ENCODE results near the gene ATP2C2. TPM values are rescaled to one million over a fixed set of nuclear protein-coding genes. Genes with fewer than 3 reads are reported as not detected.

Gene ATP2C2
- total and polyA plus RNA-seq, 2 donors (not counting 1 experiment from before 2014, with no cell fraction given) = not detected

DNA sequence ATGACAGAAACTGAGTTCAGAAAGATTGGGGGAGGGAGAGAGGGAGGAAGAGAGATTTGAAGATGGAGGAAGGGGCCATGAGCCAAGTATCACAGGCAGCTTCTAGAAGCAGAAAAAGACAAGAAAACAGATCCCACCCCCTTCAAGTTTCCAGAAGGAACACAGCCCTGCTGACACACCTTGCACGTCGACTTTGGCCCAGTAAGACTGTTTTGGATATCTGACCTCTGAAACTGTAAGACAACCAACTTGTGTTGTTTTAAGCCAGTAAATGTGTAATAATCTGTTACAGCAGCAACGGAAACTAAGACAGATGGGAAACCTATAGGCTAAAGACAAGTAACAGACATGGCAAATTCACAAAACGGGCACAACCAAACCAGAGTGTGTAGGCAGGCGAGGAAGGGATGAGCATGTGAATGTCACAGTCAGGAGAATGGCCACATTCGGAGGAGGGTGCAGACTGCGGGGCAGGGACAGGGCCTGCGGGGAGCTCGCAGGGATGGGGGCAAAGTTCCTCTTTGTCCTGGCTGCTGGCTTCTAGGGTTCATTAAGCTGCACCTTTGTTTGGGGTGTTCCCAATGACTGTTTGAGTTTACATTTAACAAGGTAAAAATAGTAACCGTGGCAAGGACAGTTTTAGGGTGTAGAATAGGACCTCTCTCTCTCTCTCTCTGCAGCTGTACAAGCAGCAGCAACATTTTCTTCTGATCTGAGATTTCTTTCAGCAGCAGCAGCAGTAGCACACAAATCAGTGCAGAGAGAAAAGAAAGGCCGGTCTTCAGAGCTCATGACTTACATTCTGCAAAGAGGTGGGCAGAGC is 18.3 kb upstream of the ATP2C2 start:
- no peak overlapping the region for H3K4me2 ChIP-seq (ENCODE audit: extremely low read depth, insufficient read depth, low read length)
- H4K20me1 ChIP-seq (ENCODE audit: control insufficient read depth, extremely low read depth, insufficient read depth, low read length) = no peaks in the 10 kb centered on the region
- H3K4me3 ChIP-seq (replicated peaks in 1 of 4; ENCODE audit: control extremely low read depth in 1 of 4, insufficient read depth in 1 of 4, low read depth in 3 of 4, low read length in 4 of 4) = no peak overlapping the region
- H2AFZ ChIP-seq (ENCODE audit: low read length) = no peak overlapping the region
- H3K9ac ChIP-seq (ENCODE audit: insufficient read depth, low read length) = no peak overlapping the region
- DNase-seq (ENCODE audit: low read depth in 2 of 2) = no peak
- no peaks in the 10 kb centered on the region for H3K27me3 ChIP-seq (ENCODE audit: control insufficient read depth, insufficient read depth, low read length)
- no peaks in the 10 kb centered on the region for H3K4me1 ChIP-seq (ENCODE audit: control insufficient read depth, extremely low read depth, insufficient read depth, low read length)
- H3K27ac ChIP-seq (ENCODE audit: insufficient read depth, low read length) = no peak overlapping the region
- H3K36me3 ChIP-seq (ENCODE audit: control insufficient read depth, insufficient read depth, low read length) = no peaks in the 10 kb centered on the region
- no peak for TF ChIP-seq EZH2 (IDR thresholded peaks at IDR 0.05; ENCODE audit: low read length, missing control alignments)
- TF ChIP-seq, protein P1, sequence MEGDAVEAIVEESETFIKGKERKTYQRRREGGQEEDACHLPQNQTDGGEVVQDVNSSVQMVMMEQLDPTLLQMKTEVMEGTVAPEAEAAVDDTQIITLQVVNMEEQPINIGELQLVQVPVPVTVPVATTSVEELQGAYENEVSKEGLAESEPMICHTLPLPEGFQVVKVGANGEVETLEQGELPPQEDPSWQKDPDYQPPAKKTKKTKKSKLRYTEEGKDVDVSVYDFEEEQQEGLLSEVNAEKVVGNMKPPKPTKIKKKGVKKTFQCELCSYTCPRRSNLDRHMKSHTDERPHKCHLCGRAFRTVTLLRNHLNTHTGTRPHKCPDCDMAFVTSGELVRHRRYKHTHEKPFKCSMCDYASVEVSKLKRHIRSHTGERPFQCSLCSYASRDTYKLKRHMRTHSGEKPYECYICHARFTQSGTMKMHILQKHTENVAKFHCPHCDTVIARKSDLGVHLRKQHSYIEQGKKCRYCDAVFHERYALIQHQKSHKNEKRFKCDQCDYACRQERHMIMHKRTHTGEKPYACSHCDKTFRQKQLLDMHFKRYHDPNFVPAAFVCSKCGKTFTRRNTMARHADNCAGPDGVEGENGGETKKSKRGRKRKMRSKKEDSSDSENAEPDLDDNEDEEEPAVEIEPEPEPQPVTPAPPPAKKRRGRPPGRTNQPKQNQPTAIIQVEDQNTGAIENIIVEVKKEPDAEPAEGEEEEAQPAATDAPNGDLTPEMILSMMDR (conservative IDR thresholded peaks at IDR 0.05 in 1 of 2, IDR thresholded peaks at IDR 0.05 in 1 of 2; ENCODE audit: low read depth in 1 of 2, low read length in 2 of 2) = no peak
- no peaks in the 10 kb centered on the region for H3K9me3 ChIP-seq (ENCODE audit: control insufficient read depth, insufficient read depth, low read depth, low read length)
- no peaks in the 10 kb centered on the region for H3K79me2 ChIP-seq (ENCODE audit: control insufficient read depth, insufficient read depth, low read length)

DNA sequence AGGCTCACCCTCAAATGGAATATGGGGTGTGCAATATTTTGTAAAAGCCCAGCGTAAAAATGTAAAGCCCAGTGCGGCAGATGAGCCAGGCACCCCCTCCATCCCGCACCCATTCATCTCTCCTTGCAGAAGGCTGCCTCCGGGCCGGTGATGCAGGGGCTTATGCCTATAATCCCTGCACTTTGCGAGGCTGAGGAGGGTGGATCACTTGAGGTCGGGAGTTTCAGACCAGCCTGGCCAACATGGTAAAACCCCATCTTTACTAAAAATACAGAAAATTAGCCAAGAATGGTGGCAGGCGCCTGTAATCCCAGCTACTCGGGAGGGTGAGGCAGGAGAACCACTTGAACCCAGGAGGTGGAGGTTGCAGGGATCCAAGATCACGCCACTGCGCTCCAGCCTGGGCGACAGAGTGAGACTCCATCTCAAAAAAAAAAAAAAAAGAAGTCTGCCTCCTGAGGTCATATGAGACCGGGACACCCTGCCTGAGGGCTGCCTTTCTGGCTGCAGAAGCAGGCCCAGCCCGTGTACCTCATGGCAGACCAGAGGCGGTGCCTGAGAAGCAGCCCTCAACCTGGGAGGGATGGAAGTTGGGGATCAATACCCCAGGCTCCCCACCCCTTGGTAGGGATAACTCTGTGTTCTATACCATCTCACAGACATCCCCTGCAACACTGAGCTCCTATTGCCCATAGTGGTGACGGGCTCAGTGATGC is 17.5 kb upstream of the ATP2C2 start:
- no peak for DNase-seq (ENCODE audit: low read depth in 2 of 2)
- Histone ChIP-seq H3K9ac (ENCODE audit: insufficient read depth, low read length) (no peak overlapping the region), H3K27me3 (ENCODE audit: control insufficient read depth, insufficient read depth, low read length) (no peaks in the 10 kb centered on the region), H3K4me3 (replicated peaks in 1 of 4; ENCODE audit: control extremely low read depth in 1 of 4, insufficient read depth in 1 of 4, low read depth in 3 of 4, low read length in 4 of 4) (no peak overlapping the region), H2AFZ (ENCODE audit: low read length) (no peak overlapping the region), H4K20me1 (ENCODE audit: control insufficient read depth, extremely low read depth, insufficient read depth, low read length) (no peaks in the 10 kb centered on the region), H3K36me3 (ENCODE audit: control insufficient read depth, insufficient read depth, low read length) (no peaks in the 10 kb centered on the region), H3K9me3 (ENCODE audit: control insufficient read depth, insufficient read depth, low read depth, low read length) (no peaks in the 10 kb centered on the region), H3K27ac (ENCODE audit: insufficient read depth, low read length) (no peak overlapping the region), H3K4me1 (ENCODE audit: control insufficient read depth, extremely low read depth, insufficient read depth, low read length) (no peaks in the 10 kb centered on the region), H3K79me2 (ENCODE audit: control insufficient read depth, insufficient read depth, low read length) (no peaks in the 10 kb centered on the region), H3K4me2 (ENCODE audit: extremely low read depth, insufficient read depth, low read length) (no peak overlapping the region)
- no peak for TF ChIP-seq EZH2 (IDR thresholded peaks at IDR 0.05; ENCODE audit: low read length, missing control alignments)
- TF ChIP-seq, protein P1 (conservative IDR thresholded peaks at IDR 0.05 in 1 of 2, IDR thresholded peaks at IDR 0.05 in 1 of 2; ENCODE audit: low read depth in 1 of 2, low read length in 2 of 2) = no peak

DNA sequence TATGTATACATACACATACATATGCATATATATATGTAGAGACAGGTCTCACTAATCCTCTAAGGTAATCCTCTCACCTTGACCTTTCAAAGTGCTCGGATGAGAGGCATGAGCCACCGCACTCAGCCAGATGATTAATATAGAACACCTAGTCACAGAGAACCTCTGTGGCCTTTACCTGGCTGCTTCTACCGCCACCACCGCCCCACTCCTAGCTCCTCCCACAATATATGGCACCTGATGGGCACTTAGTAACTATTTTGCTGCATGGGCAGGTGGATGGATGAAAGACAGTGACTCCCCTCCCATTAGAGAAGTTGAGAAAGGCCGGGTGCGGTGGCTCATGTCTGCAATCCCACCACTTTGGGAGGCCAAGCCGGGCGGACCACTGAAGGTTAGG is 16.7 kb upstream of the ATP2C2 start:
- no peaks in the 10 kb centered on the region for H4K20me1 ChIP-seq (ENCODE audit: control insufficient read depth, extremely low read depth, insufficient read depth, low read length)
- no peaks in the 10 kb centered on the region for H3K9me3 ChIP-seq (ENCODE audit: control insufficient read depth, insufficient read depth, low read depth, low read length)
- H3K4me2 ChIP-seq (ENCODE audit: extremely low read depth, insufficient read depth, low read length) = no peak overlapping the region
- H3K9ac ChIP-seq (ENCODE audit: insufficient read depth, low read length) = no peak overlapping the region
- H3K27me3 ChIP-seq (ENCODE audit: control insufficient read depth, insufficient read depth, low read length) = no peaks in the 10 kb centered on the region
- no peak overlapping the region for H2AFZ ChIP-seq (ENCODE audit: low read length)
- no peaks in the 10 kb centered on the region for H3K36me3 ChIP-seq (ENCODE audit: control insufficient read depth, insufficient read depth, low read length)
- no peaks in the 10 kb centered on the region for H3K4me1 ChIP-seq (ENCODE audit: control insufficient read depth, extremely low read depth, insufficient read depth, low read length)
- TF ChIP-seq, protein P1 (conservative IDR thresholded peaks at IDR 0.05 in 1 of 2, IDR thresholded peaks at IDR 0.05 in 1 of 2; ENCODE audit: low read depth in 1 of 2, low read length in 2 of 2) = no peak
- no peak for TF ChIP-seq EZH2 (IDR thresholded peaks at IDR 0.05; ENCODE audit: low read length, missing control alignments)
- no peak overlapping the region for H3K27ac ChIP-seq (ENCODE audit: insufficient read depth, low read length)
- H3K4me3 ChIP-seq (replicated peaks in 1 of 4; ENCODE audit: control extremely low read depth in 1 of 4, insufficient read depth in 1 of 4, low read depth in 3 of 4, low read length in 4 of 4) = no peak overlapping the region
- no peak for DNase-seq (ENCODE audit: low read depth in 2 of 2)
- H3K79me2 ChIP-seq (ENCODE audit: control insufficient read depth, insufficient read depth, low read length) = no peaks in the 10 kb centered on the region

Measured in fibroblast of lung (primary cell).